MCF 10A (cell line): ENCODE results near the gene CD6. TPM values are rescaled to one million over a fixed set of nuclear protein-coding genes. Genes with fewer than 3 reads are reported as not detected.

Experiments used
- BruUV-seq: library from RNA; stranded (reverse); fragments of 400-500 nt; replicated peaks from 2 replicates; lab custom pipeline; 2021; lab: Mats Ljungman, UMichigan
- CTCF ChIA-PET: fragments of 300-600 bp; sonication (Branson Sonifier 250); formaldehyde crosslinking; extraction: SDS; loops from one replicate; lab custom pipeline; 2021; ENCODE audit warnings: antibody characterized with exemption, inconsistent platforms; lab: Yijun Ruan, JAX
- POLR2A ChIA-PET: fragments of 300-600, 350-650 bp; sonication (Branson Sonifier 250); formaldehyde crosslinking; extraction: SDS; loops from one replicate; lab custom pipeline; 2020; ENCODE audit warnings: antibody characterized with exemption, inconsistent platforms; lab: Yijun Ruan, JAX
- DNase-seq: peaks from one replicate; pipeline ENCODE4 v3.0.0-alpha.2; 2018; ENCODE audit not compliant: unreplicated experiment
- H3K27ac Mint-ChIP-seq: one replicate; pipeline ENCODE4 v1.8.0; 2022; ENCODE audit warnings: mild to moderate bottlenecking, low read depth, mixed read lengths; ENCODE audit not compliant: unreplicated experiment
- H3K27me3 Mint-ChIP-seq: one replicate; pipeline ENCODE4 v1.8.0; 2022; ENCODE audit warnings: mixed read lengths; ENCODE audit not compliant: insufficient read depth, unreplicated experiment
- H3K36me3 Mint-ChIP-seq: one replicate; pipeline ENCODE4 v1.8.0; 2022; ENCODE audit warnings: mild to moderate bottlenecking, moderate library complexity, mixed read lengths; ENCODE audit not compliant: insufficient read depth, unreplicated experiment
- H3K4me1 Mint-ChIP-seq: one replicate; pipeline ENCODE4 v1.8.0; 2022; ENCODE audit warnings: mixed read lengths; ENCODE audit not compliant: insufficient read depth, unreplicated experiment
- H3K4me3 Mint-ChIP-seq: one replicate; pipeline ENCODE4 v1.8.0; 2022; ENCODE audit warnings: mild to moderate bottlenecking, moderate library complexity, mixed read lengths; ENCODE audit not compliant: unreplicated experiment
- H3K9me3 Mint-ChIP-seq: one replicate; pipeline ENCODE4 v1.8.0; 2022; ENCODE audit warnings: mixed read lengths; ENCODE audit not compliant: unreplicated experiment
- CTCF ChIP-seq: fragments of 200-600 bp; IDR thresholded peaks from one replicate; pipeline ENCODE4 v1.8.0; 2022; ENCODE audit warnings: antibody characterized with exemption, mild to moderate bottlenecking; ENCODE audit not compliant: unreplicated experiment
- intact Hi-C: fragments of 100-400 bp; cut with micrococcal nuclease; formaldehyde crosslinking; loops from 2 replicates; pipeline ENCODE4 v1.14.1; 2022
- total RNA-seq: library from RNA; stranded (reverse); gene quantifications from 2 replicates; pipeline ENCODE4 v1.2.3, GENCODE V29; 2022

CD6 gene
- total RNA-seq, 1 experiment from 2014 or later: not detected

- Mint-ChIP-seq H3K27ac (no peak overlapping the region), H3K36me3 (no peaks in the 10 kb centered on the region), H3K27me3 (no peaks in the 10 kb centered on the region), H3K9me3 (no peaks in the 10 kb centered on the region), H3K4me3 (no peak overlapping the region), H3K4me1 (peaks cover 13% of the 10 kb centered on the region)
- ChIA-PET POLR2A (no interaction called here), CTCF (interaction anchor here (0.6 to 0.7 kb wide), 2 partner anchors 152 to 208 kb away, joined by 3 to 7 read pairs; no protein-coding TSS in a partner anchor)
- TF ChIP-seq CTCF: no peak
- BruUV-seq: no TSS peak
- intact Hi-C loops: no loop called here
- no peak for DNase-seq
Observed at GRCh38 chr11:60928563-60929001, 42.9 kb upstream of the CD6 start.

GRCh38 chr11:60929764-60930163, 41.7 kb upstream of the CD6 start:
- Mint-ChIP-seq H3K27ac (peak overlapping the region; percentile 47), H3K9me3 (no peaks in the 10 kb centered on the region), H3K4me1 (peaks cover 13% of the 10 kb centered on the region), H3K36me3 (peaks cover 6% of the 10 kb centered on the region), H3K4me3 (no peak overlapping the region), H3K27me3 (no peaks in the 10 kb centered on the region)
- no peak for TF ChIP-seq CTCF
- no TSS peak for BruUV-seq
- POLR2A ChIA-PET: interaction anchor here (0.7 kb wide), 1 partner anchor 432 kb away, joined by 3 read pairs; the partner anchor contains the start of gene TMEM138
- CTCF ChIA-PET: interaction anchor here (0.5 to 1.0 kb wide), 2 partner anchors 11 to 16 kb away, joined by 3 read pairs; no protein-coding TSS in a partner anchor
- intact Hi-C loops: no loop called here
- DNase-seq: no peak

GRCh38 chr11:60930394-60930793, 41.1 kb upstream of the CD6 start:
- BruUV-seq: no TSS peak
- intact Hi-C loops: no loop called here
- Mint-ChIP-seq H3K4me3 (no peak overlapping the region), H3K27me3 (no peaks in the 10 kb centered on the region), H3K36me3 (peaks cover 6% of the 10 kb centered on the region), H3K4me1 (peaks cover 8% of the 10 kb centered on the region), H3K9me3 (no peaks in the 10 kb centered on the region), H3K27ac (peak overlapping the region; percentile 47)
- CTCF ChIA-PET: interaction anchor here (1.0 kb wide), 1 partner anchor 10 kb away, joined by 3 read pairs; no protein-coding TSS in a partner anchor
- no peak for DNase-seq
- TF ChIP-seq CTCF: no peak
- POLR2A ChIA-PET: no interaction called here

GRCh38 chr11:60931917-60932316, 39.6 kb upstream of the CD6 start:
- no peaks in the 10 kb centered on the region for H3K27me3 Mint-ChIP-seq
- no peak overlapping the region for H3K27ac Mint-ChIP-seq
- no TSS peak for BruUV-seq
- intact Hi-C loops: no loop called here
- no peak overlapping the region for H3K4me3 Mint-ChIP-seq
- POLR2A ChIA-PET: no interaction called here
- no peak for DNase-seq
- H3K4me1 Mint-ChIP-seq: no peaks in the 10 kb centered on the region
- H3K36me3 Mint-ChIP-seq: peaks cover 6% of the 10 kb centered on the region
- H3K9me3 Mint-ChIP-seq: no peaks in the 10 kb centered on the region
- CTCF ChIA-PET: interaction anchor here (0.6 to 1.2 kb wide), 3 partner anchors 14 to 352 kb away, joined by 3 to 5 read pairs (median 3); no protein-coding TSS in a partner anchor
- no peak for TF ChIP-seq CTCF
